Stimulated activated CD4-positive, alpha-beta T cell treated with anti-CD3 and anti-CD28 coated beads, Interleukin-4, amount 100 ng/mL, for 1 hour (primary cell): ENCODE measurements around the gene PLIN4.
A peak's percentile ranks its signal among the peaks of the same experiment; 100 is the strongest.

ENCODE experiments used
- DNase-seq: peaks from one replicate; pipeline ENCODE4 v3.0.0-alpha.2; 2020

The PLIN4 gene

DNA sequence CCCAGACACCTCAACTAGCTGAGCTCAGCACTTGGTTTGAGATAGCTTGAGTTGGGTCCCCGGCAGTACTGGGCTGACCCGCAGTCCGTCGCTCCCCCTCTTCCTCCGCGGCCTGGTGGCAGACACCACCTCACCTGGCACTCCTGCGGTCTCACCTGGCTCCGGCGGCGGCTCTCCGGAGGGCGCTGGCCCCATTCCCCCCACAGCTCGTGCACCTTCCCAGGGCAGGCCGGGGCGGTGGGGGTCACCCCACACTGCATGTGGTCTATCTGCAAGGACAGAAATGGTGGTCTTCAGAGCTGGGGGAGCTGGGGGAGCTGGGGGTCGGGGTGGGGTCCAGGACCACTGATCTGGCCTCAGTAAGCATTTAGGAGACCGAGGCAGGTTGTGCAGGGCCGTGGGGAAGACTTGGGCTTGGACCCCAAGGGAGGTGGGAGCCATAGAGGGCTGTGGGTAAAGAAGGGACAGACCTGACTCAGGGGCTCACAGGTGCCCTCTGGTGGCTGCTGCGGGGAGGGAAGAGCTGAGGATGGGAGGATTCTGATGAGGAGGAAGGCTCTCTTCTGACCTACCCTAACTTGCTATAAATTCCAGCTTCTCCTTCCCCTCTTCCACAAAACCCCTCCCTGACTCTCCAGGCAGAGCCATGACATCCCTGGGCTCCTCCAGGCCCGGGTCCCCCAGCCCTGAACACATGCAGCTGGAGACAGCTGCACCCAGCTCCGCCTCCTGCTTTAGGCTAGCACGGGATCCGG is 6.7 kb upstream of the PLIN4 start:
- DNase-seq = peak; percentile 73

DNA sequence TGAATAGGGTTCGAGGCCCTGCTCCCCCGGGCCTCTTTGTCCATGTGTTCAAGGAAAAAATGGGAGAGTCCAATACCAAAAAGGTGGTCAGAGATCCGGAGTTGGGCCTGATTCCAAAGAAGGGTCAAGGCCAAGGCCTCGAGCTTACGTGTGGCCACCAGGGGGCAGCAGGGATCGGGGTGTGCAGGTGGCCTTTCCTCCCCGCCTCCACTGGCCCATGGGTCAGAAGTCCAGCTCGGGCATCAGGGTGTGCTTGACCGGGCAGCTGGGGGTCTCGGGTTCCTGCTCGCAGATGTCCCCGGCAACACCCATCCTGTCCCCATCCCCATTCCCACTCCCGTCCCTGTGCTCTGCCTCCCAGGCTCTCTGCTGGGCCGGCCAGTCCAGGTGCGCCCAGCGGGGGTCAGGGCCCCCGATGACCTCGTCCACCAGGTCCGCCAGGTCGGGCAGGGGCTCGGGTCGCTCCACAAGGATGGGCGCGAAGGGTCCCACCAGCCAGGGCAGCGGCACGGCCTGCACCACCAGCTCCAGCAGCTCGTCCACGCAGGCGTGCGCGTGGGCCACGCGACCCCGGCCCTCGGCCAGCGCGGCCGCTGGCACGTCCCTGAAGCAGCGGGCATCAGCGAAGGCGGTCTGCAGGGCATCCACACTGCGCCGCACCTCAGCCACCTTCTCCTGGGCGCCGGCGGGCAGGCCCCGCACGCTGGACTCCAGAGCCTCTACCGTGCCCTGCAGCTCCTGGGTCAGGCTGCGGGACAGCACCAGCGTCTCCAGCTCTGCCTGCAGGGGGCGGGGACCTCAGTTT is 5.2 kb upstream of the PLIN4 start:
- DNase-seq = peak; percentile 36

GRCh38 chr19:4522291-4523002 is 4.2 kb upstream of the PLIN4 start:
- no peak for DNase-seq

GRCh38 chr19:4521888-4522242 is 3.6 kb upstream of the PLIN4 start:
- DNase-seq = no peak

DNA sequence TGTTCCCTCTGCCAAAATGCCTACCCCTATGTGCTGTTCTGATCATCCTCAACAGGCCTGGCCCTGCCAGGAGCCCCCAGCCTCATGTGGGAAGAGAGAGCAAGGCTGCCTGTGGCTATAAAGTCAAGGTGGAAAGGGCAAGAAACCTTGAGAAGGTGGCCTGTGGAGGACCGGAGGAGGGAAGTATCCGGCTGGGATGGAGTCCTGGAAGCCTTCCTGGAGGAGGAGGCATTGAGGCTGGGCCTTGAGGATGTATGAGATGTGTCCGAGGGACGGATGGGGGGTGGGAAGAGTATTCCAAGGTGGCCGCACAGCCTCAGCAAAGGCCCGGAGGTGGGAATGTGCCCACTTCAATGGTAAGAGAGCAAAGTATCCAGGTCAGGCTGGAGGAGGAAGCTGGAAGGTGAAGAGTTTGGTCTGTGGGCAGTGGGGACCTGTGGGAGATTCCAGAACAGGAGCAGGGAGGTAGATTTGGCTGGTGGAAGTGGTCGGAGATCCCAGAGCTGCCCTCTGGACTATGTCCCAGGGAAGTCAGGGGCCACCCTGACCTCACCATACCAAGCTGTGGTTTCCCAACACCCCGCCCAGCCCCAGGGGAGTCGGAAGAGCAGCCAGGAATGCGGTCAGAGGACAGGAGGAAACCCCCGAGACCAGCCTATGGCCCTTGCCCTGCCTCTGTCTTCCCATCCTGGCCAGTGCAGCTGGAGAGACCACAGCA is 3.0 kb upstream of the PLIN4 start:
- no peak for DNase-seq

DNA sequence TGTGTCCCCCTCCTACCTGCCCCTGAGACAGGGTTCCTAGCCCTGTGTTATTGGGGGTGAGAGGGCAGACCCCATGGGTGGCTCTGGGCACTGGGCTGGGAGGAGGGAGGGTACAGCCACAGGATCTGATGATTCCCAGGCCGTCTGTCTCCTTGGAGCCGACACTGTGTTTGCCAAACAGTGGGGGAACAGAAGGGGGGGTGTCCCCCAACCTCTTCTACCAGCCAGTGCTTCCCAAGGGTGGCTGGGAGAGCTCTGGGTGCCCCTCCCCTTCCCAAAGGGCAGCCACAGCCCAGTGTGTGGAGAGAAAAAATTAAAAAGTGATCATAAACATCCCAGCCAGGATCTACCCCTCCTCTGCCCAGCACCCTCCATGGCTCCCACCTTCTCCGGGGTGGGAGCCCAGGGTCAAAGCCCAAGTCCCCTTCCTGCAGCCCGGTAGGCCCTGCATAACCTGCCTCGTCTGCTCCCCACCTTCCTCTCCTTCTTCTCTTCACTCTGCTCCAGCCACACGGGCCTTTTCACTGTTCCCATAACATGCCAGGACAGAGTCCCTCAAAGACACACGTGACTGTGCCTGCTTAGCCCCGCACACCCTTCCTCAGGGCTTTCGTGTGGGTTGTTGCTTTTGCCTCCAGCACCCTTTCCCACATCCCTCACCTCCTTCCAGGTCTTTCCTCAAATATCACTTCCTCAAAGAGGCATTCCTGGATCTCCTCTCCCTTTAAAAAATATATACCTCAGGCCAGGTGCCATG is 1.4 kb upstream of the PLIN4 start:
- DNase-seq = no peak

GRCh38 chr19:4519172-4519496 is 848 bp upstream of the PLIN4 start:
- no peak for DNase-seq

GRCh38 chr19:4517451-4518057 is 732 bp downstream of the PLIN4 start:
- DNase-seq = no peak

GRCh38 chr19:4516939-4517300 is 1.4 kb downstream of the PLIN4 start:
- no peak for DNase-seq

- no peak for DNase-seq
Measured at GRCh38 chr19:4516199-4516938, 1.9 kb downstream of the PLIN4 start.

- DNase-seq = no peak
Measured at GRCh38 chr19:4515732-4516131, 2.6 kb downstream of the PLIN4 start.

- DNase-seq = no peak
Measured at GRCh38 chr19:4513248-4513647, 5.0 kb downstream of the PLIN4 start.

DNA sequence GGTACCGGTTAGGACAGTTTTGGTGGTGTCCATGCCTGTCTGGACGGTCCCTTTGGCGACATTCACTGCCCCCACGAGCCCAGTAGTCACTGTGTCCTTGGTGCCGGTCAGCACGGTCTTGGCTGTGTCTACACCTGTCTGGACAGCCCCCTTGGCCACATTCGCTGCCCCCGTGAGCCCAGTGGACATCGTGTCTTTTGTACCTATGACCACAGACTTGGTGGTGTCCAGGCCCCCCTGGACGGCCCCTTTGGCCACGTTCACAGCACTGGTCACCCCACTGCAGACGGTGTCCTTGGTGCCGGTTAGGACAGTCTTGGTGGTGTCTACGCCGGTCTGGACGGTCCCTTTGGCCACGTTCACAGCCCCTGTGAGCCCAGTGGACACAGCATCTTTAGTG is 6.2 kb downstream of the PLIN4 start:
- DNase-seq = no peak

DNA sequence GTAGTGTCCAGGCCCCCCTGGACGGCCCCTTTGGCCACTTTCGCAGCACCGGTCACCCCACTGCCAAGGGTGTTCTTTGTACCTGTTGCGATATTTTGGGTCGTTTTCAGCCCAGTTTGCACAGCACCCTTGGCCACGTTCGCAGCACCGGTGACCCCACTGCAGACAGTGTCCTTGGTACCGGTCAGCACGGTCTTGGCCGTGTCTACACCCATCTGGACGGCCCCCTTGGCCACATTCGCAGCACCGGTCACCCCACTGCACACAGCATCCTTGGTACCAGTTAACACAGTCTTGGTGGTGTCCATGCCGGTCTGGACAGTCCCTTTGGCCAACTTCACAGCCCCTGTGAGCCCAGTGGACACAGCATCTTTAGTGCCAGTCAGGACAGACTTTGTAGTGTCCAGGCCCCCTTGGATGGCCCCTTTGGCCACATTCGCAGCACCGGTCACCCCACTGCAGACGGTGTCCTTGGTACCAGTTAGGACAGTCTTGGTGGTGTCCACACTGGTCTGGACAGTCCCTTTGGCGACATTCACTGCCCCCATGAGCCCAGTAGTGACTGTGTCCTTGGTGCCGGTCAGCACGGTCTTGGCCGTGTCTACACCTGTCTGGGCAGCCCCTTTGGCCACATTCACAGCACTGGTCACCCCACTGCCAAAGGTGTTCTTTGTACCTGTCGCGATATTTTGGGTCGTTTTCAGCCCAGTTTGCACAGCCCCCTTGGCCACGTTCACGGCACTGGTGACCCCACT is 6.8 kb downstream of the PLIN4 start:
- no peak for DNase-seq

DNA sequence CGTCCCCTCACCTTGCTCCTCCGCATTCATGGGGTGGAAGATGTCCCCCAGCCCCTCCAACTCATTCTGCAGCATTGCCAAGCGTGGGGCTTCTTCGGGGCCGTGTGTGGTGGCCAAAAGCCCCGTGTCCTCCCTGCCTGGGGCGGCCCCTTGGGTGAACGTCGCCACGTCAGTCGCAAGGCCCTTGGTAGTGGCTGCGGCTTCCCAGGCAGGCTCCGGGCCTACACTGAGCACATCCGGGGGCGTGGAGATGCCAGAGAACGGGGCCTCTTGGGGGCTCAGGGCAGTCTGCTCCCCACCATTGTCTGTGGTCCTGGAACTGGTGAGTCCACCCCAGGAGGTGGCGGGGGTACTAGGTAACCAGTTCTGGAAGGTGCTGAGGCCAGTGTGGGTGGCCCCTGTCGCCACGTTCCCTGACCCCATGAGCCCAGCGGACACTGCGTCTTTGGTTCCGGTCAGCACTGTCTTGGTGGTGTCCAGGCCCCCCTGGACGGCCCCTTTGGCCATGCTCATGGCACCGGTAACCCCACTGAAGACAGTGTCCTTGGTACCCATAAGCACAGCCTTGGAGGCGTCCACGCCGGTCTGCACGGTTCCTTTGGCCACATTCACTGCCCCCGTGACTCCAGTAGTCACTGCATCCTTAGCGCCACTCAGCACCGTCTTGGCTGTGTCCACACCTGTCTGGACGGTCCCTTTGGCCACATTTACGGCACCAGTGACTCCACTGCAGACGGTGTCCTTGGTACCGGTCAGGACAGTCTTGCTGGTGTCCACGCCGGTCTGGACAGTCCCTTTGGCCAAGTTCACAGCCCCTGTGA is 7.6 kb downstream of the PLIN4 start:
- no peak for DNase-seq

DNA sequence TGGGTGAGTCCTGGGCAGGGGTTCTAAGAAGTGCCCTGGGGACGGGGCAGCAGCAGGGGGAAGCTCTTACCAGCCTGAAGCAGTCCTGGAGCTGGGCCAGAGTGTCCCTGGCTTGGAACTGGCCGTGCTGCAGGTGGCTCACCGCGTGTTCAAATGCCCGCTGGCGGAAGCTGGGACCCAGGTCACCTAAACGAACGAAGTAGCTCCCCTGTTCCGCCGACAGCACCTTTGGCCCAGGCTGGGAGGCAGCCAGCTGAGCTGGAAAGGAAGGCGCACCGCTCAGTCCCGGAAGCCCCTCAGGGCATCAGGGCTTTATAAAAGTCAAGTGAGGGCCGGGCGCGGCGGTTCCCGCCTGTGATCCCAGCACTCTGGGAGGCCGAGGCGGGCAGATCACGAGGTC is 9.6 kb downstream of the PLIN4 start:
- no peak for DNase-seq

- no peak for DNase-seq
Measured at GRCh38 chr19:4507804-4508203, 10.5 kb downstream of the PLIN4 start.

GRCh38 chr19:4507150-4507452 is 11.2 kb downstream of the PLIN4 start:
- DNase-seq = no peak

DNA sequence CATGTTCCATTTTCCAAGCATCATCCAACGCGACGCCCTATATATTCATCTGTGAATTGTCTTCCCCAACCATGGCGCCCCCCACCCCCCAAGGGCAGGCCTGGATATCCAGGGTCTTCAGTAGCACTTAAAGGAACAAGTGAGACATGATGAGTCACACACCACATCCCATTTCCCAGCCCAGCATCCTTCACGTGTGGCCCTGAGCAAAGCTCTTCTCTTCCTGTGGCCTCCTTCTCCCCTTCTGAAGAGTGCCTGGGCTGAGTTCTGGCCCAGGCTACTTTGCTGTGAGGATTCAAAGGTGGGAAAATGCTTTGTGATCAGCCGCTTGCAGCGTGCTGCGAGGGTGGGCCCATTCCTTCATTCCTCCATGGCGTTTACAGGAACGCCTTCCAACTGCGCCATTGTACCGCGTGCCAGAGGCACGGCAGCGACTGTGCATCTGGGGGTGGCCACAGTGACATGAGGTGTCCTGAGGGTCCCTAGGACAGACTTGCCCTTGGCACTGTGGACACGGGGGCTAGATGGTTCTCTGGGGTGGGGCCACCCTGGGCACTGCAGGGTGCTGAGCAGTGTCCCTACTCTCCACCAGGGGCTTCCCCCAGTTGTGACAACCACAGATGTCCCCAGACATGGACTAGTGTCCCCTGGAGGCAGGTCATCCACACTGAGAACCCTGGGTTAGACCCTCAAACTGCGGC is 11.7 kb downstream of the PLIN4 start:
- no peak for DNase-seq
